Right lobe of liver (tissue), 4 donors: ENCODE results near the gene TMEM131L.
A peak's percentile ranks its signal among the peaks of the same experiment; 100 is the strongest.

Source experiments
- POLR2A ChIP-seq: fragments of 450-650 bp; IDR thresholded peaks from one replicate; pipeline ENCODE4 v1.6.1; 2017; ENCODE audit warnings: antibody characterized with exemption, mild to moderate bottlenecking
- TF ChIP-seq, protein P1 (sequence below), 4 donors: fragments of 200-600 bp in 3 of 4; fragments of 450-650 bp in 1 of 4; IDR thresholded peaks; one replicate each; pipeline versions ENCODE4 v1.5.1 to v1.8.0; 2016 to 2022; ENCODE audit warnings: antibody characterized with exemption in 4 of 4, mild to moderate bottlenecking in 2 of 4
- donor health status: DM: no; HTN: no; CAD: no.
- donor health status: DM: no; HTN: no; CAD: no.
- donor health status: DM: no; HTN: yes; CAD: no.

DNA sequence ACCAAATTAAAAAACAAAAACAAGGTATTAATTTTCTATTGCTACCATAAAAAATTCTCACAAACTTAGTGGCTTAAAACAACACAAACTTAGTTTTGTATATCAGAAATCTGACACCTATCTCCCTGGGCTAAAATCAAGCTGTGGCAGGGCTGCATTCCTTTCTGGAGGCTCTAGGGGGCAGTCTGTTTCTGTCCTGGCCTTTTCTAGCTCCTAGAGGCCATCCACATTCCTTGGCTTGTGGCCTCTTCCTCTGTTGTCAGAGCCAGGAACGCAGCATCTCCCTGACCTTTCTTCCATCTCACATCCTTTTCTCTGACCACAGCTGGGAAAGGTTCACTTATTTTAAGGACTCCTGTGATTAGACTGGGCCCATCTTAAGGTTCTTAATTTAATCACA, 179.0 kb downstream of the TMEM131L start:
- TF ChIP-seq, protein P1, sequence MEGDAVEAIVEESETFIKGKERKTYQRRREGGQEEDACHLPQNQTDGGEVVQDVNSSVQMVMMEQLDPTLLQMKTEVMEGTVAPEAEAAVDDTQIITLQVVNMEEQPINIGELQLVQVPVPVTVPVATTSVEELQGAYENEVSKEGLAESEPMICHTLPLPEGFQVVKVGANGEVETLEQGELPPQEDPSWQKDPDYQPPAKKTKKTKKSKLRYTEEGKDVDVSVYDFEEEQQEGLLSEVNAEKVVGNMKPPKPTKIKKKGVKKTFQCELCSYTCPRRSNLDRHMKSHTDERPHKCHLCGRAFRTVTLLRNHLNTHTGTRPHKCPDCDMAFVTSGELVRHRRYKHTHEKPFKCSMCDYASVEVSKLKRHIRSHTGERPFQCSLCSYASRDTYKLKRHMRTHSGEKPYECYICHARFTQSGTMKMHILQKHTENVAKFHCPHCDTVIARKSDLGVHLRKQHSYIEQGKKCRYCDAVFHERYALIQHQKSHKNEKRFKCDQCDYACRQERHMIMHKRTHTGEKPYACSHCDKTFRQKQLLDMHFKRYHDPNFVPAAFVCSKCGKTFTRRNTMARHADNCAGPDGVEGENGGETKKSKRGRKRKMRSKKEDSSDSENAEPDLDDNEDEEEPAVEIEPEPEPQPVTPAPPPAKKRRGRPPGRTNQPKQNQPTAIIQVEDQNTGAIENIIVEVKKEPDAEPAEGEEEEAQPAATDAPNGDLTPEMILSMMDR (IDR thresholded peaks at IDR 0.05) = peak in 1 of 4 donors; percentile 21
- no peak for TF ChIP-seq POLR2A
